T-cell (primary cell): Measurements from ENCODE around the gene EPB41L2. TPM values are rescaled to one million over a fixed set of nuclear protein-coding genes. Genes with fewer than 3 reads are reported as not detected.

Experiments used
- ATAC-seq, 4 experiments: fragments of 200-7000 bp in 3 of 4; fragments of 150-1000 bp in 1 of 4; cut with Tn5 transposase; replicated peaks in 1 of 4; 1 replicate in 3 of 4; 2 replicates in 1 of 4; pipeline ENCODE4 v1.10.0; 2021; ENCODE audit warnings: moderate library complexity in 3 of 4, mild to moderate bottlenecking in 2 of 4, moderate number of reproducible peaks in 1 of 4
- CTCF ChIA-PET, 2 donors: fragments of 300-600 bp; sonication (Branson Sonifier 250); formaldehyde crosslinking; loops; one replicate each; lab custom pipeline; 2022; ENCODE audit warnings: antibody characterized with exemption in 2 of 2; lab: Charles Lee
- POLR2A ChIA-PET, 2 donors: fragments of 300-600 bp; sonication (Branson Sonifier 250); formaldehyde crosslinking; loops; one replicate each; lab custom pipeline; 2022; ENCODE audit warnings: antibody characterized with exemption in 2 of 2; lab: Charles Lee
- DNase-seq, 35 experiments: peaks; one replicate each; pipeline versions ENCODE4 v3.0.0 to v3.0.0-alpha.2; 2013 to 2023
- H3K27ac ChIP-seq: one replicate; pipeline ENCODE4 v1.5.1; 2013; ENCODE audit warnings: low read length
- H3K27me3 ChIP-seq, 2 experiments: replicated peaks in 1 of 2; 1 replicate in 1 of 2; 2 replicates in 1 of 2; pipeline versions ENCODE4 v1.6.1 to v1.7.0; 2013; ENCODE audit warnings: low read length in 1 of 2, mixed read lengths in 1 of 2; ENCODE audit not compliant: control insufficient read depth in 2 of 2, insufficient read depth in 2 of 2; ENCODE audit errors: extremely low read depth in 1 of 2
- H3K36me3 ChIP-seq, 2 donors: 1 replicate in 1 of 2; 2 replicates in 1 of 2; pipeline versions ENCODE4 v1.6.1 to v1.7.0; 2013; ENCODE audit warnings: low read length in 1 of 2; ENCODE audit not compliant: control insufficient read depth in 2 of 2, insufficient read depth in 1 of 2; ENCODE audit errors: extremely low read depth in 1 of 2
- H3K4me1 ChIP-seq, 2 experiments: 1 replicate in 1 of 2; 2 replicates in 1 of 2; pipeline versions ENCODE4 v1.6.1 to v1.7.0; 2013; ENCODE audit warnings: low read length in 2 of 2, mixed read lengths in 1 of 2; ENCODE audit not compliant: insufficient read depth in 2 of 2, control insufficient read depth in 1 of 2; ENCODE audit errors: extremely low read depth in 1 of 2
- H3K4me3 ChIP-seq, 2 donors: 1 replicate in 1 of 2; 2 replicates in 1 of 2; pipeline versions ENCODE4 v1.5.1 to v1.7.0; 2013; ENCODE audit warnings: mild to moderate bottlenecking in 2 of 2, low read length in 1 of 2, moderate library complexity in 1 of 2; ENCODE audit not compliant: control insufficient read depth in 1 of 2; ENCODE audit errors: extremely low read depth in 1 of 2
- H3K9me3 ChIP-seq: 2 replicates; pipeline ENCODE4 v1.7.0; 2013
- H3K27ac Mint-ChIP-seq, 2 donors: one replicate each; pipeline ENCODE4 v1.8.0; 2020 to 2021; ENCODE audit warnings: mild to moderate bottlenecking in 2 of 2, mixed read lengths in 2 of 2
- H3K27me3 Mint-ChIP-seq, 2 donors: one replicate each; pipeline ENCODE4 v1.8.0; 2021 to 2022; ENCODE audit warnings: mixed read lengths in 2 of 2
- H3K36me3 Mint-ChIP-seq: one replicate; pipeline ENCODE4 v1.8.0; 2021; ENCODE audit warnings: mixed read lengths
- H3K4me1 Mint-ChIP-seq, 3 donors: one replicate each; pipeline ENCODE4 v1.8.0; 2020 to 2022; ENCODE audit warnings: mixed read lengths in 3 of 3, mild to moderate bottlenecking in 1 of 3
- H3K4me3 Mint-ChIP-seq, 3 donors: one replicate each; pipeline ENCODE4 v1.8.0; 2020 to 2022; ENCODE audit warnings: mild to moderate bottlenecking in 3 of 3, mixed read lengths in 3 of 3, moderate library complexity in 3 of 3
- H3K9me3 Mint-ChIP-seq, 3 donors: one replicate each; pipeline ENCODE4 v1.8.0; 2020 to 2022; ENCODE audit warnings: mixed read lengths in 3 of 3
- WGBS: methylation state at CpG from one replicate; pipeline ENCODE4 v1.1.5; 2013; ENCODE audit warnings: missing lambda C conversion rate; ENCODE audit not compliant: insufficient coverage; 5-methylcytosine and 5-hydroxymethylcytosine counted together
- total RNA-seq, 35 experiments: library from RNA in 6 of 35; stranded (reverse) in 6 of 35; fragments of 120-200 nt in 1 of 35; gene quantifications; one replicate each; pipeline versions ENCODE4 v1.2.1 to v1.2.4 and lab custom pipeline; 2013 to 2026

EPB41L2 gene
- total RNA-seq, 5 donors from 2014 or later (not counting 1 experiment from before 2014, with no cell fraction given): 11.1 to 15.0 (median 13.6) TPM

GRCh38 chr6:131042664-131043063, 20.4 kb downstream of the EPB41L2 start:
- no peaks in the 10 kb centered on the region for H3K9me3 Mint-ChIP-seq
- H3K4me3 ChIP-seq: no peak overlapping the region
- no peak overlapping the region for H3K27ac ChIP-seq
- H3K4me1 ChIP-seq: no peaks in the 10 kb centered on the region
- DNase-seq (no peak), ATAC-seq (no peak)
- no peaks in the 10 kb centered on the region for H3K27me3 ChIP-seq
- no peak overlapping the region for H3K27ac Mint-ChIP-seq
- H3K4me1 Mint-ChIP-seq: peaks cover 0 to 6% (median 3%) of the 10 kb centered on the region in 3 donors
- no peaks in the 10 kb centered on the region for H3K9me3 ChIP-seq
- H3K36me3 Mint-ChIP-seq: no peaks in the 10 kb centered on the region
- ChIA-PET CTCF (no interaction called here), POLR2A (no interaction called here)
- H3K27me3 Mint-ChIP-seq: no peaks in the 10 kb centered on the region
- 69% methylated on average over 1 of the region's 2 CpGs for WGBS
- no peak overlapping the region for H3K4me3 Mint-ChIP-seq
- no peaks in the 10 kb centered on the region for H3K36me3 ChIP-seq

GRCh38 chr6:131041814-131042213, 21.2 kb downstream of the EPB41L2 start:
- H3K4me3 ChIP-seq: no peak overlapping the region
- WGBS: no CpG with 5 or more reads among the region's 2 CpGs

GRCh38 chr6:131040866-131041265, 22.2 kb downstream of the EPB41L2 start:
- DNase-seq (no peak), ATAC-seq (no peak)
- CTCF ChIA-PET: no interaction called here
- Mint-ChIP-seq H3K9me3 (no peaks in the 10 kb centered on the region), H3K27ac (no peak overlapping the region), H3K27me3 (no peaks in the 10 kb centered on the region), H3K4me3 (no peak overlapping the region), H3K4me1 (peaks cover 0 to 6% (median 3%) of the 10 kb centered on the region in 3 donors), H3K36me3 (no peaks in the 10 kb centered on the region)
- H3K36me3 ChIP-seq: no peaks in the 10 kb centered on the region
- H3K4me3 ChIP-seq: no peak overlapping the region
- H3K27ac ChIP-seq: no peak overlapping the region
- no peaks in the 10 kb centered on the region for H3K4me1 ChIP-seq
- WGBS: no CpG with 5 or more reads among the region's 4 CpGs
- no peaks in the 10 kb centered on the region for H3K9me3 ChIP-seq
- no peaks in the 10 kb centered on the region for H3K27me3 ChIP-seq
- POLR2A ChIA-PET: no interaction called here

More at GRCh38 chr6:131041814-131042213, 21.2 kb downstream of the EPB41L2 start:
- ChIA-PET CTCF (no interaction called here), POLR2A (no interaction called here)
- Histone ChIP-seq H3K4me1 (no peaks in the 10 kb centered on the region), H3K9me3 (no peaks in the 10 kb centered on the region), H3K27ac (no peak overlapping the region), H3K36me3 (no peaks in the 10 kb centered on the region), H3K27me3 (no peaks in the 10 kb centered on the region)
- Mint-ChIP-seq H3K9me3 (no peaks in the 10 kb centered on the region), H3K4me1 (peaks cover 0 to 6% (median 3%) of the 10 kb centered on the region in 3 donors), H3K4me3 (no peak overlapping the region), H3K27ac (no peak overlapping the region), H3K27me3 (no peaks in the 10 kb centered on the region), H3K36me3 (no peaks in the 10 kb centered on the region)
- DNase-seq (no peak), ATAC-seq (no peak)

GRCh38 chr6:131039345-131039680, 23.7 kb downstream of the EPB41L2 start:
- Mint-ChIP-seq H3K27me3 (no peaks in the 10 kb centered on the region), H3K4me3 (no peak overlapping the region), H3K36me3 (no peaks in the 10 kb centered on the region), H3K27ac (no peak overlapping the region), H3K9me3 (no peaks in the 10 kb centered on the region), H3K4me1 (peaks cover 0 to 6% (median 3%) of the 10 kb centered on the region in 3 donors)
- no peaks in the 10 kb centered on the region for H3K36me3 ChIP-seq
- no peaks in the 10 kb centered on the region for H3K27me3 ChIP-seq
- H3K9me3 ChIP-seq: no peaks in the 10 kb centered on the region
- no CpG with 5 or more reads among the region's 4 CpGs for WGBS
- no peaks in the 10 kb centered on the region for H3K4me1 ChIP-seq
- no peak overlapping the region for H3K27ac ChIP-seq
- no peak for ATAC-seq
- H3K4me3 ChIP-seq: no peak overlapping the region
- CTCF ChIA-PET: interaction anchor here in 1 of 2 donors (0.6 kb wide), 1 partner anchor 495 kb away, joined by 3 read pairs; no protein-coding TSS in a partner anchor
- no peak for DNase-seq
- POLR2A ChIA-PET: no interaction called here

- ATAC-seq (no peak), DNase-seq (no peak)
- POLR2A ChIA-PET: no interaction called here
- Histone ChIP-seq H3K27ac (no peak overlapping the region), H3K9me3 (no peaks in the 10 kb centered on the region), H3K4me3 (no peak overlapping the region), H3K27me3 (no peaks in the 10 kb centered on the region), H3K4me1 (no peaks in the 10 kb centered on the region), H3K36me3 (no peaks in the 10 kb centered on the region)
- Mint-ChIP-seq H3K4me1 (peaks cover 0 to 6% (median 3%) of the 10 kb centered on the region in 3 donors), H3K27me3 (no peaks in the 10 kb centered on the region), H3K36me3 (no peaks in the 10 kb centered on the region), H3K9me3 (no peaks in the 10 kb centered on the region), H3K4me3 (no peak overlapping the region), H3K27ac (no peak overlapping the region)
- CTCF ChIA-PET: no interaction called here
- no CpG with 5 or more reads among the region's 5 CpGs for WGBS
Measured at GRCh38 chr6:131038597-131039344, 24.3 kb downstream of the EPB41L2 start.

GRCh38 chr6:131037194-131037897, 25.7 kb downstream of the EPB41L2 start:
- ATAC-seq: no peak
- Histone ChIP-seq H3K4me1 (no peaks in the 10 kb centered on the region), H3K4me3 (no peak overlapping the region), H3K9me3 (no peaks in the 10 kb centered on the region), H3K27ac (no peak overlapping the region), H3K36me3 (no peaks in the 10 kb centered on the region), H3K27me3 (no peaks in the 10 kb centered on the region)
- Mint-ChIP-seq H3K4me3 (no peak overlapping the region), H3K36me3 (no peaks in the 10 kb centered on the region), H3K4me1 (peaks cover 6 to 12% (median 8%) of the 10 kb centered on the region in 3 donors), H3K27me3 (no peaks in the 10 kb centered on the region), H3K9me3 (no peaks in the 10 kb centered on the region), H3K27ac (no peak overlapping the region)
- ChIA-PET CTCF (interaction anchor here (0.5 to 0.7 kb wide), 3 partner anchors 480 to 1313 kb away, joined by 4 to 10 read pairs (median 7); no protein-coding TSS in a partner anchor), POLR2A (interaction anchor here in 1 of 2 donors (0.6 kb wide), 1 partner anchor 21 kb away, joined by 6 read pairs; no protein-coding TSS in a partner anchor)
- WGBS: no CpG with 5 or more reads among the region's 8 CpGs
- DNase-seq: no peak
